ENCODE data around the gene MAD1L1. TPM values are rescaled to one million over a fixed set of nuclear protein-coding genes. Genes with fewer than 3 reads are reported as not detected.

MAD1L1 gene
- total and polyA plus RNA-seq, 4 donors = 12.8 to 20.7 (median 16.5) TPM

DNA sequence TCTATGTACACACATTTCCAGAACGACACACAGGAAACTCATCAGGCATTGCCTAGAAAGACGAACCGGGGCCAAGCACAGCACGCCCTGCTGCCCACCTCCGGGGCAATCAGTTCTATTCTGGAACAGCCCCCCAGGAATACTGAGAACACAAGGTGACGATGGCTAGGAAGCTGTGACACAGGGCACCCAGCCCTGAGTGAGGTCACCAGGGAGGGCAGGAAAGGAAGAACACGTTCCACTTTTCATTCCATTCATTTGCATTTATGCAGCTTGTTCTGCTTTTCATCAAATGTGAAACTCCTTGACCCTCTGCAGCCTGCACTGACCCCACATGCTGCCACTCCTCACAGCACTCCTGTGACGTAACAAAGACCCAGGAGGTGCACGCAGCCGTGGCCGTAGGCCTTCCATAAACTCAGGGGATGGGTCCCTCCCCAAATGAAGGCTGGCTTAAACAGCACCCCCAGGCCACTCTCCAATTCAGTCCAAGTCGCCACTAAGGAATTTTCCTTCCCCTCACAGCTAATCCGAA, 28.9 kb downstream of the MAD1L1 start:
- H3K4me3 ChIP-seq (ENCODE audit: low read depth in 1 of 3, low read length in 3 of 3) = no peak overlapping the region
- no peak overlapping the region for H3K27ac ChIP-seq (ENCODE audit: low read depth in 1 of 2, low read length in 2 of 2)
- 80% methylated on average over 13 of the region's 13 CpGs for WGBS
- H3K9ac ChIP-seq (ENCODE audit: low read depth in 1 of 2, low read length in 2 of 2) = no peak overlapping the region
- TF ChIP-seq, protein P1, sequence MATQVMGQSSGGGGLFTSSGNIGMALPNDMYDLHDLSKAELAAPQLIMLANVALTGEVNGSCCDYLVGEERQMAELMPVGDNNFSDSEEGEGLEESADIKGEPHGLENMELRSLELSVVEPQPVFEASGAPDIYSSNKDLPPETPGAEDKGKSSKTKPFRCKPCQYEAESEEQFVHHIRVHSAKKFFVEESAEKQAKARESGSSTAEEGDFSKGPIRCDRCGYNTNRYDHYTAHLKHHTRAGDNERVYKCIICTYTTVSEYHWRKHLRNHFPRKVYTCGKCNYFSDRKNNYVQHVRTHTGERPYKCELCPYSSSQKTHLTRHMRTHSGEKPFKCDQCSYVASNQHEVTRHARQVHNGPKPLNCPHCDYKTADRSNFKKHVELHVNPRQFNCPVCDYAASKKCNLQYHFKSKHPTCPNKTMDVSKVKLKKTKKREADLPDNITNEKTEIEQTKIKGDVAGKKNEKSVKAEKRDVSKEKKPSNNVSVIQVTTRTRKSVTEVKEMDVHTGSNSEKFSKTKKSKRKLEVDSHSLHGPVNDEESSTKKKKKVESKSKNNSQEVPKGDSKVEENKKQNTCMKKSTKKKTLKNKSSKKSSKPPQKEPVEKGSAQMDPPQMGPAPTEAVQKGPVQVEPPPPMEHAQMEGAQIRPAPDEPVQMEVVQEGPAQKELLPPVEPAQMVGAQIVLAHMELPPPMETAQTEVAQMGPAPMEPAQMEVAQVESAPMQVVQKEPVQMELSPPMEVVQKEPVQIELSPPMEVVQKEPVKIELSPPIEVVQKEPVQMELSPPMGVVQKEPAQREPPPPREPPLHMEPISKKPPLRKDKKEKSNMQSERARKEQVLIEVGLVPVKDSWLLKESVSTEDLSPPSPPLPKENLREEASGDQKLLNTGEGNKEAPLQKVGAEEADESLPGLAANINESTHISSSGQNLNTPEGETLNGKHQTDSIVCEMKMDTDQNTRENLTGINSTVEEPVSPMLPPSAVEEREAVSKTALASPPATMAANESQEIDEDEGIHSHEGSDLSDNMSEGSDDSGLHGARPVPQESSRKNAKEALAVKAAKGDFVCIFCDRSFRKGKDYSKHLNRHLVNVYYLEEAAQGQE (IDR thresholded peaks at IDR 0.05) = no peak
- TF ChIP-seq, protein P2, sequence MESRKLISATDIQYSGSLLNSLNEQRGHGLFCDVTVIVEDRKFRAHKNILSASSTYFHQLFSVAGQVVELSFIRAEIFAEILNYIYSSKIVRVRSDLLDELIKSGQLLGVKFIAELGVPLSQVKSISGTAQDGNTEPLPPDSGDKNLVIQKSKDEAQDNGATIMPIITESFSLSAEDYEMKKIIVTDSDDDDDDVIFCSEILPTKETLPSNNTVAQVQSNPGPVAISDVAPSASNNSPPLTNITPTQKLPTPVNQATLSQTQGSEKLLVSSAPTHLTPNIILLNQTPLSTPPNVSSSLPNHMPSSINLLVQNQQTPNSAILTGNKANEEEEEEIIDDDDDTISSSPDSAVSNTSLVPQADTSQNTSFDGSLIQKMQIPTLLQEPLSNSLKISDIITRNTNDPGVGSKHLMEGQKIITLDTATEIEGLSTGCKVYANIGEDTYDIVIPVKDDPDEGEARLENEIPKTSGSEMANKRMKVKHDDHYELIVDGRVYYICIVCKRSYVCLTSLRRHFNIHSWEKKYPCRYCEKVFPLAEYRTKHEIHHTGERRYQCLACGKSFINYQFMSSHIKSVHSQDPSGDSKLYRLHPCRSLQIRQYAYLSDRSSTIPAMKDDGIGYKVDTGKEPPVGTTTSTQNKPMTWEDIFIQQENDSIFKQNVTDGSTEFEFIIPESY (IDR thresholded peaks at IDR 0.05) = no peak
- TF ChIP-seq NR2F2 (IDR thresholded peaks at IDR 0.05) (peak; percentile 61), JUND (IDR thresholded peaks at IDR 0.05) (peak in 1 of 2 donors; percentile 7)
- H3K27me3 ChIP-seq (ENCODE audit: control insufficient read depth in 4 of 4, insufficient read depth in 4 of 4, low read length in 3 of 4) = no peaks in the 10 kb centered on the region
- no peak for DNase-seq (ENCODE audit: low spot score)
- H3K36me3 ChIP-seq (ENCODE audit: control insufficient read depth in 4 of 4, insufficient read depth in 3 of 4, low read depth in 1 of 4, low read length in 3 of 4) = peaks cover 0 to 25% (median 5%) of the 10 kb centered on the region in 4 donors
- H3K4me1 ChIP-seq (ENCODE audit: control insufficient read depth in 4 of 4, insufficient read depth in 4 of 4, low read length in 3 of 4) = no peaks in the 10 kb centered on the region
- no peaks in the 10 kb centered on the region for H3K9me3 ChIP-seq (ENCODE audit: control insufficient read depth in 4 of 4, low read length in 3 of 4)

DNA sequence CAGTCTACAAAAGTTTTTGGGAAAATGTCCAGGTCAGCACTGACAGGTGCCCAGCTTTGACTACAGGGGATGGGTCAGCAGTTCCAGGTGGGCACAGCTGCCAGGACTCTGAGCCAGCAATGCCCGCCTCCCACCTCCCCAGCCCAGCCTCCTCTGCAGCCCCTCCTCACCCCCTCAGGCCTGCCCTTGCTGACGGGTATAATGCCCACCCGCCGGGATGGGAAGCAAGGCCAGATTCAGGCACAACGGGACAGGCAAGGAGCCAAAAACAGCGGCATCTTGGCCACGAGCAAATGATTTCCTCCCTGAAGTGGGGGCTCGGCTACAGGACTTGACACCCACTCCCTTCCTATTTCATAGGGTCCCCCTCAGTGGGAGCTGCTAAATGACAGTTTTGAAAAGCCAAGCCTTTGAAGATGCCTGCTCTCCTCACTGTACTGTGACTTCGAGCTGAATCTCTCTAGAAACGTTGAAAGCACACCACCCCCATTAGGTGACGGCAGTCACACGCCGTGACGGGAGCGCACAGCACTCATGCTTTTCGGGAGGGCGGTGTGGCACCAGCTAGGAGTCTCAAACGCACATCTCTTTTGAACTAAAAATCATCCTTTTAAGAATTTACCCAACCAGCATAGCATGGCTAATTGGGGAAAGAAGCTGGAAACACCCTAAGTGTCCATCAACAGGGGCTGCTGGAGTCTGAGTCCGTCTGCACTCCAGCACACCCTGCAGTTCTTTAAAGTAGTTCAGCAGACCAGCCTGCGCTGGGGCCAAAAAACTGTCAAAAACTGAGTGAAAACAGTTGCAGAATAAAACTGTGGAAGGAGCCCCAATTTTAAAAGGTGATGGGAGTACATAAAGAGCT, 29.6 kb downstream of the MAD1L1 start:
- Histone ChIP-seq H3K4me3 (ENCODE audit: low read depth in 1 of 3, low read length in 3 of 3) (no peak overlapping the region), H3K9me3 (ENCODE audit: control insufficient read depth in 4 of 4, low read length in 3 of 4) (no peaks in the 10 kb centered on the region), H3K27me3 (ENCODE audit: control insufficient read depth in 4 of 4, insufficient read depth in 4 of 4, low read length in 3 of 4) (no peaks in the 10 kb centered on the region), H3K36me3 (ENCODE audit: control insufficient read depth in 4 of 4, insufficient read depth in 3 of 4, low read depth in 1 of 4, low read length in 3 of 4) (peaks cover 0 to 20% (median 5%) of the 10 kb centered on the region in 4 donors), H3K27ac (ENCODE audit: low read depth in 1 of 2, low read length in 2 of 2) (no peak overlapping the region), H3K9ac (ENCODE audit: low read depth in 1 of 2, low read length in 2 of 2) (no peak overlapping the region), H3K4me1 (ENCODE audit: control insufficient read depth in 4 of 4, insufficient read depth in 4 of 4, low read length in 3 of 4) (no peaks in the 10 kb centered on the region)
- no peak for DNase-seq (ENCODE audit: low spot score)
- 88% methylated on average over 20 of the region's 20 CpGs for WGBS
- no peak for TF ChIP-seq EGR1 (IDR thresholded peaks at IDR 0.05; ENCODE audit: low read depth in 2 of 2)
- no peak for TF ChIP-seq HNF4G (IDR thresholded peaks at IDR 0.05)
- TF ChIP-seq SP1 (IDR thresholded peaks at IDR 0.05) = no peak
- TF ChIP-seq GABPA (IDR thresholded peaks at IDR 0.05 in 1 of 2, conservative IDR thresholded peaks at IDR 0.05 in 1 of 2) = no peak
- TF ChIP-seq RAD21 (IDR thresholded peaks at IDR 0.05) = no peak
- TF ChIP-seq NR2F2 (IDR thresholded peaks at IDR 0.05) = no peak
- TF ChIP-seq, protein P2 (IDR thresholded peaks at IDR 0.05) = no peak
- no peak for TF ChIP-seq YY1 (IDR thresholded peaks at IDR 0.05)
- TF ChIP-seq, protein P1 (IDR thresholded peaks at IDR 0.05) = no peak
